ENCODE measurements around the gene ADGRG6.

Gene ADGRG6

GRCh38 chr6:142376115-142376514 lies 74.3 kb downstream of the ADGRG6 start (continued):
- TF ChIP-seq ZNF530 (tag by site-specific recombination; IDR thresholded peaks at IDR 0.05; ENCODE audit: low read depth) (no peak), BCL6B (tag by site-specific recombination; IDR thresholded peaks at IDR 0.05) (peak; percentile 99), ZNF221 (tag by site-specific recombination; IDR thresholded peaks at IDR 0.05; ENCODE audit: borderline replicate concordance) (no peak), KLF8 (tag by site-specific recombination; IDR thresholded peaks at IDR 0.05) (0 out of 2 replicates have a peak, but pooled peaks have one; percentile 18), ZSCAN16 (tag by site-specific recombination; IDR thresholded peaks at IDR 0.05) (no peak), YY1 (tag by site-specific recombination; IDR thresholded peaks at IDR 0.05) (no peak), ZNF449 (tag by site-specific recombination; IDR thresholded peaks at IDR 0.05) (no peak), ZNF416 (tag by site-specific recombination; IDR thresholded peaks at IDR 0.05) (no peak), ZFP41 (tag by site-specific recombination; IDR thresholded peaks at IDR 0.05; ENCODE audit: borderline replicate concordance) (no peak), ZNF677 (tag by site-specific recombination; IDR thresholded peaks at IDR 0.05) (peak; percentile 82; the same call in 1 of the 2 replicates), ZBTB48 (tag by site-specific recombination; IDR thresholded peaks at IDR 0.05) (no peak), REPIN1 (tag by site-specific recombination; IDR thresholded peaks at IDR 0.05; ENCODE audit: low read depth) (no peak), ZNF791 (tag by site-specific recombination; IDR thresholded peaks at IDR 0.05) (no peak), ZNF157 (tag by site-specific recombination; IDR thresholded peaks at IDR 0.05) (no peak), ZNF623 (tag by site-specific recombination; IDR thresholded peaks at IDR 0.05) (no peak), ZNF561 (tag by site-specific recombination; IDR thresholded peaks at IDR 0.05; ENCODE audit: borderline replicate concordance) (no peak), ZNF701 (tag by site-specific recombination; IDR thresholded peaks at IDR 0.05) (no peak), ZNF596 (tag by site-specific recombination; IDR thresholded peaks at IDR 0.05) (peak; percentile 47; the same call in 1 of the 2 replicates), ZNF510 (tag by site-specific recombination; IDR thresholded peaks at IDR 0.05; ENCODE audit: insufficient replicate concordance) (no peak), ZSCAN4 (tag by site-specific recombination; IDR thresholded peaks at IDR 0.05) (no peak), ZBTB10 (tag by site-specific recombination; IDR thresholded peaks at IDR 0.05) (no peak), ZBTB20 (tag by site-specific recombination; IDR thresholded peaks at IDR 0.05) (no peak), IKZF3 (tag by site-specific recombination; IDR thresholded peaks at IDR 0.05) (peak; percentile 69; the same call in 1 of the 2 replicates), ZNF146 (tag by site-specific recombination; IDR thresholded peaks at IDR 0.05) (no peak), ZNF544 (tag by site-specific recombination; IDR thresholded peaks at IDR 0.05) (no peak), ZBTB26 (tag by site-specific recombination; optimal IDR thresholded peaks at IDR 0.05) (no peak), ZNF175 (tag by site-specific recombination; IDR thresholded peaks at IDR 0.05) (no peak), ZNF23 (tag by site-specific recombination; IDR thresholded peaks at IDR 0.05; ENCODE audit: borderline replicate concordance) (no peak), ZNF140 (tag by site-specific recombination; IDR thresholded peaks at IDR 0.05) (no peak), ZNF555 (tag by site-specific recombination; conservative IDR thresholded peaks at IDR 0.05) (no peak), ZNF600 (tag by site-specific recombination; IDR thresholded peaks at IDR 0.05) (no peak), ZEB2 (tag by site-specific recombination; IDR thresholded peaks at IDR 0.05) (no peak), ZSCAN18 (tag by site-specific recombination; IDR thresholded peaks at IDR 0.05) (no peak), ZNF169 (tag by site-specific recombination; IDR thresholded peaks at IDR 0.05) (no peak)
